Neural cell (in vitro differentiated cells): Measurements from ENCODE around the gene FRMPD4. TPM values are rescaled to one million over a fixed set of nuclear protein-coding genes. Genes with fewer than 3 reads are reported as not detected.

Experiments
- H2AFZ ChIP-seq: fragments of 200-600, 300-800 bp; sonication (generic), shearing (Covaris generic); 2 replicates; pipeline ENCODE4 v1.6.0; 2014; ENCODE audit warnings: low read depth, mild to moderate bottlenecking, antibody characterized with exemption, low read length, moderate library complexity
- H3F3A ChIP-seq: fragments of 200-600 bp; shearing (Covaris generic); 2 replicates; pipeline ENCODE4 v1.6.1; 2016; ENCODE audit warnings: mild to moderate bottlenecking, moderate library complexity, mixed read lengths, antibody characterized with exemption, low read length; ENCODE audit not compliant: insufficient read depth, poor library complexity, severe bottlenecking
- H3K27ac ChIP-seq: fragments of 200-600, 300-800 bp; sonication (generic), shearing (Covaris generic); 2 replicates; pipeline ENCODE4 v1.5.1; 2014; ENCODE audit warnings: mild to moderate bottlenecking, low read length, moderate library complexity
- H3K27me3 ChIP-seq: fragments of 300-800, 200-600 bp; sonication (generic), shearing (Covaris generic); 2 replicates; pipeline ENCODE4 v1.6.0; 2014; ENCODE audit warnings: mild to moderate bottlenecking, low read depth, low read length, moderate library complexity; ENCODE audit not compliant: insufficient read depth
- H3K36me3 ChIP-seq: fragments of 300-800, 200-600 bp; sonication (generic), shearing (Covaris generic); 2 replicates; pipeline ENCODE4 v1.5.1; 2014; ENCODE audit warnings: mild to moderate bottlenecking, antibody characterized with exemption, low read length, moderate library complexity; ENCODE audit not compliant: insufficient read depth
- H3K4me2 ChIP-seq: fragments of 300-800, 200-600 bp; sonication (generic), shearing (Covaris generic); 2 replicates; pipeline ENCODE4 v1.6.0; 2014; ENCODE audit warnings: mild to moderate bottlenecking, low read length
- H3K4me3 ChIP-seq: fragments of 300-800, 200-600 bp; sonication (generic), shearing (Covaris generic); 2 replicates; pipeline ENCODE4 v1.5.1; 2014; ENCODE audit warnings: mild to moderate bottlenecking, low read length, moderate library complexity
- H3K79me2 ChIP-seq: fragments of 200-600 bp; shearing (Covaris generic); replicated peaks from 2 replicates; pipeline ENCODE4 v1.6.0; 2014; ENCODE audit warnings: mild to moderate bottlenecking, low read length, moderate library complexity; ENCODE audit not compliant: insufficient read depth
- H3K9ac ChIP-seq: fragments of 300-800, 200-600 bp; sonication (generic), shearing (Covaris generic); 2 replicates; pipeline ENCODE4 v1.6.1; 2016; ENCODE audit warnings: mild to moderate bottlenecking, low read length, mixed read lengths
- H3K9me2 ChIP-seq: fragments of 200-600 bp; shearing (Covaris generic); 2 replicates; pipeline ENCODE4 v1.6.1; 2016; ENCODE audit warnings: mild to moderate bottlenecking, low read length, mixed read lengths; ENCODE audit not compliant: insufficient read depth
- H3K9me3 ChIP-seq: fragments of 200-600, 300-800 bp; sonication (generic), shearing (Covaris generic); 2 replicates; pipeline ENCODE4 v1.6.1; 2016; ENCODE audit warnings: mild to moderate bottlenecking, mixed run types, low read length, moderate library complexity, mixed read lengths
- H4K20me1 ChIP-seq: fragments of 200-600 bp; shearing (Covaris generic); 2 replicates; pipeline ENCODE4 v1.6.1; 2016; ENCODE audit warnings: mild to moderate bottlenecking, mixed run types; ENCODE audit not compliant: insufficient read depth
- CTCF ChIP-seq: fragments of 450-650 bp; IDR thresholded peaks from 2 replicates; pipeline ENCODE4 v1.5.1; 2014; ENCODE audit warnings: antibody characterized with exemption, mild to moderate bottlenecking, moderate library complexity; ENCODE audit not compliant: poor library complexity, severe bottlenecking
- EP300 ChIP-seq: fragments of 450-650 bp; conservative IDR thresholded peaks from 2 replicates; pipeline ENCODE4 v1.6.1; 2014; ENCODE audit warnings: antibody characterized with exemption, mild to moderate bottlenecking, moderate library complexity; ENCODE audit not compliant: poor library complexity, severe bottlenecking
- EZH2 ChIP-seq: fragments of 200-600, 300-800 bp; shearing (Covaris generic), sonication (generic); IDR thresholded peaks from 2 replicates; pipeline ENCODE4 v1.6.1; 2014; ENCODE audit warnings: antibody characterized with exemption, low read length, borderline replicate concordance, mild to moderate bottlenecking; ENCODE audit not compliant: insufficient read depth, poor library complexity, severe bottlenecking
- MXI1 ChIP-seq: fragments of 450-650 bp; conservative IDR thresholded peaks from 2 replicates; pipeline ENCODE4 v1.6.1; 2014; ENCODE audit warnings: antibody characterized with exemption, mild to moderate bottlenecking; ENCODE audit not compliant: poor library complexity, severe bottlenecking
- POLR2AphosphoS5 ChIP-seq: IDR thresholded peaks from 2 replicates; pipeline ENCODE4 v1.6.1; 2012
- RAD21 ChIP-seq: fragments of 450-650 bp; conservative IDR thresholded peaks from 2 replicates; pipeline ENCODE4 v1.6.1; 2014; ENCODE audit warnings: antibody characterized with exemption, mild to moderate bottlenecking, moderate library complexity
- REST ChIP-seq: IDR thresholded peaks from 2 replicates; pipeline ENCODE4 v1.6.1; 2012; ENCODE audit warnings: borderline replicate concordance
- SMC3 ChIP-seq: fragments of 450-650 bp; conservative IDR thresholded peaks from 2 replicates; pipeline ENCODE4 v1.6.1; 2014; ENCODE audit warnings: antibody characterized with exemption, mild to moderate bottlenecking, moderate library complexity; ENCODE audit not compliant: poor library complexity
- TAF1 ChIP-seq: IDR thresholded peaks from 2 replicates; pipeline ENCODE4 v1.6.1; 2012; ENCODE audit warnings: low read depth
- polyA plus RNA-seq: library from polyadenylated mRNA; depleted of rRNA; stranded (reverse); fragments of >200 nt; gene quantifications from 2 replicates; pipeline ENCODE4 v1.2.3, GENCODE V29; 2014

FRMPD4 gene
- polyA plus RNA-seq, 1 donor from 2014 or later: 1.2 TPM

- Histone ChIP-seq H3K9ac (no peak overlapping the region), H3K4me3 (no peak overlapping the region), H2AFZ (no peak overlapping the region), H3K4me2 (no peak overlapping the region), H3K9me2 (no peaks in the 10 kb centered on the region), H3K9me3 (no peaks in the 10 kb centered on the region), H3K27me3 (no peaks in the 10 kb centered on the region), H3K36me3 (no peaks in the 10 kb centered on the region), H3K27ac (no peak overlapping the region), H3F3A (no peaks in the 10 kb centered on the region), H3K79me2 (no peaks in the 10 kb centered on the region), H4K20me1 (no peaks in the 10 kb centered on the region)
- TF ChIP-seq CTCF: no peak
- no peak for TF ChIP-seq RAD21
- no peak for TF ChIP-seq REST
- TF ChIP-seq EZH2: no peak
- no peak for TF ChIP-seq MXI1
- TF ChIP-seq EP300: no peak
- TF ChIP-seq POLR2AphosphoS5: no peak
Observed at GRCh38 chrX:12741416-12741815, 603.1 kb downstream of the FRMPD4 start.

GRCh38 chrX:12747433-12747832, 609.2 kb downstream of the FRMPD4 start:
- H2AFZ ChIP-seq: no peak overlapping the region
- no peaks in the 10 kb centered on the region for H3K27me3 ChIP-seq
- no peaks in the 10 kb centered on the region for H3K36me3 ChIP-seq
- H3K4me2 ChIP-seq: no peak overlapping the region
- no peaks in the 10 kb centered on the region for H3K9me3 ChIP-seq
- no peaks in the 10 kb centered on the region for H3K79me2 ChIP-seq
- H3K4me3 ChIP-seq: no peak overlapping the region
- no peak overlapping the region for H3K27ac ChIP-seq
- no peak overlapping the region for H3K9ac ChIP-seq
- H3F3A ChIP-seq: no peaks in the 10 kb centered on the region
- H3K9me2 ChIP-seq: no peaks in the 10 kb centered on the region
- no peaks in the 10 kb centered on the region for H4K20me1 ChIP-seq
- TF ChIP-seq EP300: no peak

- no peak for TF ChIP-seq EP300
- TF ChIP-seq SMC3: no peak
- TF ChIP-seq TAF1: no peak
- TF ChIP-seq REST: no peak
- no peak for TF ChIP-seq RAD21
- TF ChIP-seq EZH2: no peak
- TF ChIP-seq CTCF: no peak
Observed at GRCh38 chrX:12751887-12752286, 613.6 kb downstream of the FRMPD4 start.

More at GRCh38 chrX:12751887-12752286, 613.6 kb downstream of the FRMPD4 start:
- H3K9me2 ChIP-seq: no peaks in the 10 kb centered on the region
- no peak overlapping the region for H2AFZ ChIP-seq
- H3K4me2 ChIP-seq: no peak overlapping the region
- no peaks in the 10 kb centered on the region for H4K20me1 ChIP-seq
- H3K9ac ChIP-seq: no peak overlapping the region
- H3K36me3 ChIP-seq: no peaks in the 10 kb centered on the region
- H3K4me3 ChIP-seq: no peak overlapping the region
- H3K27ac ChIP-seq: no peak overlapping the region
- no peaks in the 10 kb centered on the region for H3K79me2 ChIP-seq
- H3K9me3 ChIP-seq: no peaks in the 10 kb centered on the region
- H3K27me3 ChIP-seq: no peaks in the 10 kb centered on the region
- H3F3A ChIP-seq: no peaks in the 10 kb centered on the region
